Trophoblast cell (in vitro differentiated cells and primary cell): ENCODE measurements around the gene SIGLEC15.

Source experiments
- DNase-seq, 2 donors: peaks; one replicate each; pipeline ENCODE4 v3.0.0-alpha.2; 2016
- H2AFZ ChIP-seq: 2 replicates; pipeline ENCODE4 v1.6.1; 2013; ENCODE audit warnings: low read length, moderate library complexity, mild to moderate bottlenecking; ENCODE audit not compliant: insufficient read depth, poor library complexity
- H2AK5ac ChIP-seq: 2 replicates; pipeline ENCODE4 v1.6.1; 2013; ENCODE audit warnings: mild to moderate bottlenecking, low read length
- H2BK120ac ChIP-seq: 2 replicates; pipeline ENCODE4 v1.6.1; 2013; ENCODE audit warnings: low read length, mild to moderate bottlenecking, moderate library complexity; ENCODE audit not compliant: insufficient read depth, poor library complexity
- H2BK12ac ChIP-seq: 2 replicates; pipeline ENCODE4 v1.6.1; 2013; ENCODE audit warnings: mild to moderate bottlenecking, low read length, moderate library complexity
- H2BK5ac ChIP-seq: 2 replicates; pipeline ENCODE4 v1.6.1; 2013; ENCODE audit warnings: low read length, low read depth, moderate library complexity, mild to moderate bottlenecking; ENCODE audit not compliant: poor library complexity
- H3K14ac ChIP-seq: 2 replicates; pipeline ENCODE4 v1.6.1; 2013; ENCODE audit warnings: mild to moderate bottlenecking, low read length
- H3K18ac ChIP-seq: 2 replicates; pipeline ENCODE4 v1.6.1; 2013; ENCODE audit warnings: mild to moderate bottlenecking, low read length
- H3K23ac ChIP-seq: 2 replicates; pipeline ENCODE4 v1.6.1; 2013; ENCODE audit warnings: low read length
- H3K27ac ChIP-seq: 2 replicates; pipeline ENCODE4 v1.5.1; 2013; ENCODE audit warnings: low read depth, mild to moderate bottlenecking, inconsistent platforms, low read length, moderate library complexity
- H3K27me3 ChIP-seq: 2 replicates; pipeline ENCODE4 v1.6.1; 2013; ENCODE audit warnings: inconsistent platforms, mild to moderate bottlenecking, low read length, moderate library complexity; ENCODE audit not compliant: insufficient read depth
- H3K36me3 ChIP-seq, 2 experiments: 1 replicate in 1 of 2; 2 replicates in 1 of 2; pipeline ENCODE4 v1.6.1; 2013; ENCODE audit warnings: low read length in 2 of 2, mild to moderate bottlenecking in 2 of 2, moderate library complexity in 1 of 2; ENCODE audit not compliant: insufficient read depth in 2 of 2, control insufficient read depth in 1 of 2
- H3K4ac ChIP-seq: 2 replicates; pipeline ENCODE4 v1.6.1; 2013; ENCODE audit warnings: low read depth, mild to moderate bottlenecking, low read length, moderate library complexity
- H3K4me1 ChIP-seq, 2 experiments: 1 replicate in 1 of 2; 2 replicates in 1 of 2; pipeline ENCODE4 v1.6.1; 2013; ENCODE audit warnings: low read length in 2 of 2, mild to moderate bottlenecking in 2 of 2, moderate library complexity in 1 of 2; ENCODE audit not compliant: insufficient read depth in 2 of 2, control insufficient read depth in 1 of 2
- H3K4me2 ChIP-seq: 2 replicates; pipeline ENCODE4 v1.6.1; 2013; ENCODE audit warnings: inconsistent platforms, mild to moderate bottlenecking, low read length, moderate library complexity
- H3K4me3 ChIP-seq: 2 replicates; pipeline ENCODE4 v1.5.1; 2013; ENCODE audit warnings: mild to moderate bottlenecking, low read depth, low read length, inconsistent platforms
- H3K79me1 ChIP-seq: one replicate; pipeline ENCODE4 v1.6.1; 2013; ENCODE audit warnings: low read length
- H3K79me2 ChIP-seq: 2 replicates; pipeline ENCODE4 v1.6.1; 2013; ENCODE audit warnings: low read length, mild to moderate bottlenecking; ENCODE audit not compliant: control insufficient read depth, insufficient read depth, poor library complexity
- H3K9ac ChIP-seq: 2 replicates; pipeline ENCODE4 v1.6.1; 2013; ENCODE audit warnings: mild to moderate bottlenecking, low read length
- H3K9me3 ChIP-seq: 2 replicates; pipeline ENCODE4 v1.6.1; 2013; ENCODE audit warnings: low read depth, mild to moderate bottlenecking, control low read depth, inconsistent platforms, low read length; ENCODE audit not compliant: insufficient read depth
- H4K12ac ChIP-seq: 2 replicates; pipeline ENCODE4 v1.6.1; 2013; ENCODE audit warnings: low read depth, mild to moderate bottlenecking, low read length, moderate library complexity
- H4K8ac ChIP-seq: 2 replicates; pipeline ENCODE4 v1.6.1; 2013; ENCODE audit warnings: low read depth, mild to moderate bottlenecking, low read length, moderate library complexity
- H4K91ac ChIP-seq: one replicate; pipeline ENCODE4 v1.6.1; 2013; ENCODE audit warnings: low read depth, mild to moderate bottlenecking, low read length, moderate library complexity
- WGBS: extraction: QIAGEN DNeasy Blood & Tissue Kit; methylation state at CpG from one replicate; pipeline ENCODE4 v1.1.7; 2013; ENCODE audit warnings: missing lambda C conversion rate; ENCODE audit not compliant: insufficient read length, insufficient coverage; ENCODE audit errors: extremely low coverage; 5-methylcytosine and 5-hydroxymethylcytosine counted together

SIGLEC15 gene

GRCh38 chr18:45870419-45870818 lies 44.9 kb downstream of the SIGLEC15 start:
- H4K8ac ChIP-seq: no peak overlapping the region
- no peaks in the 10 kb centered on the region for H3K27me3 ChIP-seq
- H3K4me3 ChIP-seq: no peak overlapping the region
- WGBS: no CpG with 5 or more reads among the region's 7 CpGs
- no peak overlapping the region for H2AFZ ChIP-seq
- H3K9me3 ChIP-seq: peaks cover 2% of the 10 kb centered on the region
- no peak overlapping the region for H2BK120ac ChIP-seq
- H3K27ac ChIP-seq: no peak overlapping the region
- no peak overlapping the region for H4K12ac ChIP-seq
- no peak overlapping the region for H3K23ac ChIP-seq
- no peak overlapping the region for H2BK5ac ChIP-seq
- no peak overlapping the region for H3K18ac ChIP-seq
- no peak overlapping the region for H2BK12ac ChIP-seq
- no peaks in the 10 kb centered on the region for H3K79me1 ChIP-seq
- peaks cover 3 to 20% of the 10 kb centered on the region in 2 experiments for H3K36me3 ChIP-seq
- no peak overlapping the region for H3K4me2 ChIP-seq
- H3K4me1 ChIP-seq: no peaks in the 10 kb centered on the region
- no peak overlapping the region for H2AK5ac ChIP-seq
- H3K14ac ChIP-seq: no peak overlapping the region
- H4K91ac ChIP-seq: no peak overlapping the region
- no peak overlapping the region for H3K9ac ChIP-seq
- no peaks in the 10 kb centered on the region for H3K79me2 ChIP-seq
- no peak overlapping the region for H3K4ac ChIP-seq
- no peak for DNase-seq

GRCh38 chr18:45871431-45872084 lies 46.1 kb downstream of the SIGLEC15 start:
- no peak overlapping the region for H3K9ac ChIP-seq
- peak in 1 of 2 donors; percentile 43 for DNase-seq
- no peak overlapping the region for H2AFZ ChIP-seq
- no peak overlapping the region for H3K4ac ChIP-seq
- no peak overlapping the region for H3K4me2 ChIP-seq
- no peak overlapping the region for H4K8ac ChIP-seq
- no peak overlapping the region for H4K91ac ChIP-seq
- H3K14ac ChIP-seq: no peak overlapping the region
- no peak overlapping the region for H3K27ac ChIP-seq
- no peak overlapping the region for H3K23ac ChIP-seq
- no peaks in the 10 kb centered on the region for H3K79me1 ChIP-seq
- no peaks in the 10 kb centered on the region for H3K27me3 ChIP-seq
- no peak overlapping the region for H2BK120ac ChIP-seq
- WGBS: no CpG with 5 or more reads among the region's 5 CpGs
- no peak overlapping the region for H2BK5ac ChIP-seq
- peaks cover 2% of the 10 kb centered on the region for H3K9me3 ChIP-seq
- no peak overlapping the region for H3K4me3 ChIP-seq
- H3K79me2 ChIP-seq: no peaks in the 10 kb centered on the region
- no peak overlapping the region for H2BK12ac ChIP-seq
- H3K18ac ChIP-seq: no peak overlapping the region
- peaks cover 5 to 16% of the 10 kb centered on the region in 2 experiments for H3K36me3 ChIP-seq
- H4K12ac ChIP-seq: no peak overlapping the region
- H3K4me1 ChIP-seq: no peaks in the 10 kb centered on the region
- H2AK5ac ChIP-seq: no peak overlapping the region

GRCh38 chr18:45874491-45875184 lies 49.2 kb downstream of the SIGLEC15 start:
- no CpG with 5 or more reads among the region's 5 CpGs for WGBS

GRCh38 chr18:45876161-45876560 lies 50.7 kb downstream of the SIGLEC15 start:
- H2BK12ac ChIP-seq: no peak overlapping the region
- H3K4ac ChIP-seq: no peak overlapping the region
- no peak for DNase-seq
- H3K36me3 ChIP-seq: peaks cover 2 to 10% of the 10 kb centered on the region in 2 experiments
- H2BK120ac ChIP-seq: no peak overlapping the region
- H3K79me1 ChIP-seq: no peaks in the 10 kb centered on the region
- no peak overlapping the region for H3K23ac ChIP-seq
- no peak overlapping the region for H4K12ac ChIP-seq
- H3K14ac ChIP-seq: no peak overlapping the region
- H3K27me3 ChIP-seq: no peaks in the 10 kb centered on the region
- no peak overlapping the region for H3K27ac ChIP-seq
- WGBS: no CpG with 5 or more reads among the region's 3 CpGs
- no peaks in the 10 kb centered on the region for H3K4me1 ChIP-seq
- H2BK5ac ChIP-seq: no peak overlapping the region
- no peak overlapping the region for H3K18ac ChIP-seq
- H3K9me3 ChIP-seq: peaks cover 2% of the 10 kb centered on the region
- no peak overlapping the region for H3K4me3 ChIP-seq
- H2AFZ ChIP-seq: no peak overlapping the region
- no peaks in the 10 kb centered on the region for H3K79me2 ChIP-seq
- no peak overlapping the region for H4K91ac ChIP-seq
- H4K8ac ChIP-seq: no peak overlapping the region
- no peak overlapping the region for H2AK5ac ChIP-seq
- H3K4me2 ChIP-seq: no peak overlapping the region
- H3K9ac ChIP-seq: no peak overlapping the region

More at GRCh38 chr18:45874491-45875184, 49.2 kb downstream of the SIGLEC15 start:
- Histone ChIP-seq H3K4me3 (no peak overlapping the region), H3K9ac (no peak overlapping the region), H3K4me2 (no peak overlapping the region), H3K9me3 (peaks cover 2% of the 10 kb centered on the region), H3K18ac (no peak overlapping the region), H4K8ac (no peak overlapping the region), H2BK120ac (no peak overlapping the region), H3K79me1 (no peaks in the 10 kb centered on the region), H3K4ac (no peak overlapping the region), H2AFZ (no peak overlapping the region), H2AK5ac (no peak overlapping the region), H2BK12ac (no peak overlapping the region), H3K79me2 (no peaks in the 10 kb centered on the region), H3K14ac (no peak overlapping the region), H4K12ac (no peak overlapping the region), H4K91ac (no peak overlapping the region), H3K4me1 (no peaks in the 10 kb centered on the region), H3K23ac (no peak overlapping the region), H3K27me3 (no peaks in the 10 kb centered on the region), H3K27ac (no peak overlapping the region), H3K36me3 (peaks cover 5 to 13% of the 10 kb centered on the region in 2 experiments), H2BK5ac (no peak overlapping the region)
- peak in 1 of 2 donors; percentile 7 for DNase-seq
